Superior temporal gyrus (tissue), 1 donor: ENCODE data around the gene DHX32.
"Not testable (repeated sequence)": the region's sequence is repeated elsewhere in the genome, so short reads cannot be mapped to it uniquely, and the experiment has no call there.

Experiments
- DNase-seq: peaks from one replicate; pipeline ENCODE4 v3.0.0-alpha.2; 2016; ENCODE audit errors: extremely low spot score

DHX32 gene

DNA sequence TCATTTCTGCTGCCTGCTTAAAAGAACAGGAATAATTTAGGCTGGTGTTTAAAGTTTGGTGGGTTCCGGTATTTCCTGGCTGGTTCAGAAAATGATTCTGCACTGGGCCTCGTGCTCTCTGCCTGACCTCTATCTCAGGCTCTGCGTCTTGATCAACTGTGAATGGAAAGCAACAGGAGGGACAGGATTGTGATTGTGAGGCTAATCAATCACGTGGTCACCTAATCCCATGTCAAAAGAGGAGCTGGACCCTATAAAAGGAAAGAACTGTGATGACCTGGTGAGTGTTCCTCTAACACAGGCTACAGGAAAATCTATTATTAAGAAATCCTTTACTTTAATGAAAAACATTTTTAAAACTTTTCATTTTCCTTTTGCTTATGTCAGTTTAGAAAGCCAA lies at the start of gene DHX32:
Gene DHX32 (minus strand): TSS at position 101 of the 400 bp plus-strand sequence. CDS start 468 bp downstream, outside the sequence.
- DNase-seq: no peak

DNA sequence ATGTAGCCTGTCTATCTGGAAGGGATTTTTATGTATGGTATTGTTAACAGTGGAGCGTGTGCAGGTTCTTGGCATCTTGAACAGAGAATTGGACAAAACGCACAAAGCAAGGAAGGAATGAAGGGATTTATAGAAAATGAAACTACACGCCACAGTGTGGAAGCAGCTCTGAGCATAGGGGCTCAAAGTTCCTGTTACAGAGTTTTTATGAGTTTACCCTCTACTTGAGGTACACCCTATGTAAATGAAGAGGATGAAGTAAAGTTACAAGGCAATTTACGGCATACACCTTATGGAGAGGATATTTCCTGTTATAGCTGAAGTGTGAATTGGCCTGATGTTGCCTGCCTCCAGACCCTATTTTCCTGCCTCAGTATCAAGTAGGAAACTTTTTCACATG lies 48.5 kb upstream of the DHX32 start:
- no peak for DNase-seq

DNA sequence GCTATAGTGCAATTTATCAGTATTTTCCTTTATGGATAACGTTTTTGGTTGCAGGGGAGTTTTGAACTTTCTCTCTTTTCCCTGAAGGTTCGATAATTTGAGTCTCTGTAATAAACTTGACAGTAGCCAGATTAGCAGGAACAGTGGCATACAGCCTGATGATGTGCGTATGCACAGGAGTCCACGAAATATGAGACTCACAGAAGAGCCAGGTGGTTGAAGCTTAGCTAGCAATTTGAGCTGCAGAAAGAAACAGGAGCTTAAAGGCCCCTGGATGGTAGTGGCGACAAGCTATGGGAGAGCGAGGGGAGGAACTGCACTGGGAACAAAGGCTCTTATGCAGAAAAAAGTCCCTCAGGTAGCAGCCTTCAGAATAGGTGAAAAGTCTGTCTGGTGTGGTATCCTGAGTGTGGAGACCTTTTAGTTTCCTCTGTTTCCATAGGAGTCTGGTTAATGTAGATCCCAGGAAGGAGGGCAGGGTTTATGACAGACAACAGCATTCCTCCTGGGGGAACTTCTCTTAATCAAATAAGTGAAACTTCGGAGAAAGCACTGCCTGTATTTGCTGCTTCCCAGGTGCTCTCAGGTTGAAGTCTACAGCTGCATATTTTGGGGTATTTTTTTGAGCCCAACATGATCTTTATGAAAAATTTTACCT lies 48.0 kb upstream of the DHX32 start:
- no peak for DNase-seq

GRCh38 chr10:125927265-125927664 lies 46.2 kb upstream of the DHX32 start:
- DNase-seq: not testable (repeated sequence)

- no peak for DNase-seq
Measured at GRCh38 chr10:125926247-125926646, 45.2 kb upstream of the DHX32 start.

GRCh38 chr10:125925262-125925834 lies 44.3 kb upstream of the DHX32 start:
- DNase-seq: no peak

DNA sequence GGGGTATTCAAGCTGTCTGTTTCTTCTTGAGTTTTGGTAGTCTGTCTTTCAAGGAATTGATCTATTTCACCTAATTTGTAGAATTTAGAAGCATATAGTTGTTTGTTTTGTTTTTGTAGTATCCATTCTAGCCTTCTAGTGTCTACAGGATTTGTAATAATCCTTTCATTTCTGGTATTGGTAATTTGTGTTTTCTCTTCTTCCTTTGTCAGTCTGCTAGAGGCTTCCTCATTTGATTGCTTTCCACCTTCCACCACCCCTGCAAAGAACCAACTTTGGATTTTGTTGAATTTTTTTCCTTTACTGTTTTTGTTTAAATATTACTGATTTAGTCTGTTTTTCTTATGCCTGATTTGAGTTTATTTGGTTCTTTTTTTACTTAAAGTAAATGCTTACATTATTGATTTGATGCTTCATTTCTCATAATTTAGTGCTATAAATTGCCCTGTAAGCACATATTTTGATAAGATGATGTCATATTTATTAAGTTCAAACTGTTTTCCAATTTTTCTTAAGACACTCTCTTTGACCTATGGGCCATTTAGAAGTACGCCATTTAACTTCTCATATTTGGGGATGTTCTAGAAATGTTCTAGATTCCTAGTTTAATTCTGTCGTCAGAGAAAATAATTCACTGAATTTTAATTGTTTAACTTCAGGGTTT lies 40.7 kb upstream of the DHX32 start:
- not testable (repeated sequence) for DNase-seq

DNA sequence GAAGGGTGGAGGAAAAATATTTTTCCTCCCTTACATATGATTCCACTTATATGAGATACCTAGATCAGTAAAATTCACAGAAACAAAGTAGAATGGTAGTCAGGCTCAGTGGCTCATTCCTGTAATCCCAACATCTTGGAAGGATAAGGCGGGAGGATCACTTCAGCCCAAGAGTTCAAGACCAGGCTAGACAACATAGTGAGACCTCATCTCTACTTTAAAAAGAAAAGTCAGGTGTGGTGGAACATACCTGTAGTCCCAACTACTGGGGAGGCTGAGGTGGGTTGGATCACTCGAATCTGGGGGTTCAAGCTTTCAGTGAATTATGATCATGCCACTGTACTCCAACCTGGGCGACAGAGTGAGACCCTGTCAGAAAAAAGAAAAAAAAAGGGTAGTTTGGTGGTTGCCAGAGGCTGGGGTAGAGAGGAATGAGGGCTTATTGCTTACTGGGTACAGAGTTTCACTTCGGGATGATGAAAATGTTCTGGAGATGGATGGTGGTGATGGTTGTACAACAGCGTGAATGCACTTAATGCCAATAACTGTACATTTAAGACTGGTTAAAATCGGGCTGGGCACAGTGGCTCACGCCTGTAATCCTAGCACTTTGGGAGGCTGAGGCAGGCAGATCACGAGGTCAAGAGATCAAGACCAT lies 36.7 kb upstream of the DHX32 start:
- DNase-seq: not testable (repeated sequence)

- no peak for DNase-seq
Measured at GRCh38 chr10:125916977-125917376, 35.9 kb upstream of the DHX32 start.

GRCh38 chr10:125913277-125913676 lies 32.2 kb upstream of the DHX32 start:
- DNase-seq: not testable (repeated sequence)

DNA sequence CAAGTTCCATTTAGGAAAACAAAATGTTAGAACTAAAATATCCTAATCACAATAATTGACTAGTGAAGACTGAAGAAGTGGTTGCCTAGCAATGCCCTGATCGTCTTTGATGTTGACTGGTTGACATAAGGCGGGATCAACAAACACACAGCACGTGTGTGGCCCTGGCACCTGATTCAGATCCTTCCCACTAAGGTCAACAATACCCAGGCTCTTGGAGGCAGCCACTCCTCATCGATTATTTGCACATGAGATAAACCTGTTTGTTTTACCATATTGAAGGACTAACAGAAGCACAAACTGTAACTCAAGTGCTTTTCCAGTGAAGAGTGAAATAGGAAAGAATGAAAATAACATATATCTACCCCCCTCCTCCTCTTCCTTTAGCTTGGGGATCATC lies 30.9 kb upstream of the DHX32 start:
- DNase-seq: no peak

DNA sequence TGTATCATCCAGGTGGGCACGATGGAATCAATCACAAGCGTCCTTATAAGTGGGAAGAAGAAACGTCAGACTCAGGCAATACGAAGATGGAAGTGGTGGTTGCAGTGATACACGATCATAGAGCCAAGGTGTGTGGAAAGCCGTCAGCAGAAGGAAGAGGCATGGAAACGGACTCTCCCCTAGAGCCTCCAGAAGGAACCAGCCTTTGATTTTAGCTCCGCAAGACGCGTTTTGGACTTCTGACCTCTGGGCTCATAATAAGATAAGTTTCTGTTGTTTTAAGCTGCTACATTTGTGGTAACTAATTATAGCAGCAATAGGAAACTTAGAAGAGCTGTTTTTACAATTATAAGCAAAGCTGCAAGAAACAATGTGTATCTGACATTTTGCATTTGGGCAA lies 30.1 kb upstream of the DHX32 start:
- no peak for DNase-seq

GRCh38 chr10:125909491-125909890 lies 28.4 kb upstream of the DHX32 start:
- DNase-seq: not testable (repeated sequence)

GRCh38 chr10:125908813-125909212 lies 27.7 kb upstream of the DHX32 start:
- not testable (repeated sequence) for DNase-seq

GRCh38 chr10:125907598-125907997 lies 26.5 kb upstream of the DHX32 start:
- DNase-seq: not testable (repeated sequence)

DNA sequence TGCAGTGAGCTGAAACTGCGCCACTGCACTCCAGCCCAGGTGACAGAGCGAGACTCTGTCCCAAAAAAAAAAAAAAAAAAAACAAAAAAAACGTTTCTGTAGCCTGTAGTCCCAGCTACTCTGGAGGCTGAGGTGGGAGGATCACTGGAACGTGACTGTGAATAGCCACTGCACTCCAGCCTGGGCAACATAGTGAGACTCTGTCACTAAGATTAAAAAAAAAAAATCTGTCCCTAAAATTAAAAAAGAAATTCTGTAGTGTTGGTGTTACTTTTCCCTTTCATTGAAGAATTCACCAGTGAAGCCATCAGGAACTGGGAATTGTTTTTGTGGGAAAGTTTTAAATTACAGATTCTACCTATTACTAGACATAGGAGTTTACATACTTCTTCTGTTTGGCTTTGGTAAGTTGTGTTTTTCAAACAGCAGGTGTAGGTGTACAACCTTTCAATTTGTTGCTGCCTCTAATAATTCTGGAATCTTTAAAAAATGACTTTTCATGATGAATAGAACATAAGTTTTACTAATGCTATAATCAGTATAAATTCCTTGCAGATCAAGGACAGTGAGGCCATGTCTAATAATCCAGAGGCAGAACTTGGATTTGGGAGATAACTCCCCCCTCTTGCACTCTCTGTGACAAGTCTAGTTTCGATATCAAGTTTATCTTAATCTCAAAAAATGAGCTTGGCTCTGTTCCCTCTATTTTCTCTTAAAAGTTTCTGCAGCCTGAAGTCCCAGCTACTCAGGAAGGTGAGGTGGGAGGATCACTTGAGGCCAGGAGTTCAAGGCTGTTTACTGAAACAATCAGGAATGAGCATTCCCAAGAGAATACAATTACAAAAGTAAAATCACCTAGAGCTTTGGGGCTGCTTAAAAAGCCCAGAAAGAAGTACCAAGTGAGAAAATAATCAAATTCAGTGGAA lies 24.2 kb upstream of the DHX32 start:
- not testable (repeated sequence) for DNase-seq

DNA sequence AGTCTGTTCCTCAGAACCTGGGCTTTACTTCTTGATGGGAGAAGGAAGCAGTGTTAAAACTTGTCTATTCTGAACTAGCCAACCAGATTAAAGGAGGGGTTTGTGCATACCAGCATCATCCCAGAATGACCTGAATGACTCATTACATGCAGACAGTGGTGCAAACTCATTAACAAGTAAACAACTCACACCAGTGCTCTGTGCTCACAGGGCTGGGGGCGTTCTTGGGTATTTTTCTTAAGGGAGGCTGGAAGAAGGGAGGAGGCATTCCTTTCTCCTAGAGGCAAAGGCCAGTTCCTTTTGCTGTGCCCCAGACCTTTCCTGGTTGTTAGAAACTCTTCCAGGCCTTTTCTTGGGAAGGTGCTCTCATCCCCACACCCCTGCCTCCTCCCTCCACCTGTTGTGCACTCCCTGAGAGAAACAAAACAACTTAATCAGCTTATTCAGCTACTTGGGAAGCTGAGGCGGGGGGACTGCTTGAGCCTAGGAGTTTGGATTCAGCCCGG lies 22.1 kb upstream of the DHX32 start:
- DNase-seq: not testable (repeated sequence)

DNA sequence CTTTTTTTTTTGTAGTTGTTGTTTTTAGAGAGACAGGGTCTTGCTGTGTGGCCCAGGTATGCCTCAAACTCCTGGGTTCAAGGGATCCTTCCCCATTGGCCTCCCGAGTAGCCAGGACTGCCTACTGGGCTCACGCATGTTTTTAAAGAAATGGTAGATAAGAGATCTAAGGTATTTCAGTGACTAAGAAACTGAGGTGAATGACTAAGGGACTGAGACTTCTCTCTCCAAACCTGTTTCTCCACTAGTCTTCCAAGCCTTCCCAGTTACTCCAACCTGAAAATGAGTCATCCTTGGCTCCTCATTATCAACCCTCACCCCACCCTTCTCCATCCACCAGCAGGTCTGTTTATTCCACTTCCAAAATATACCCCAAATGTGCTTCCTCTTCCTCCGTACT lies 19.9 kb upstream of the DHX32 start:
- not testable (repeated sequence) for DNase-seq

- DNase-seq: not testable (repeated sequence)
Measured at GRCh38 chr10:125897317-125897716, 16.2 kb upstream of the DHX32 start.

- DNase-seq: peak; percentile 83
Measured at GRCh38 chr10:125896088-125896934, 15.2 kb upstream of the DHX32 start, which contains the start of gene FANK1. TSS of gene FANK1 (plus strand) at chr10:125896564. CDS start at chr10:125896643, 79 bp downstream.
